Peyer's patch (tissue), 4 donors: ENCODE results near the gene GAK. TPM values are rescaled to one million over a fixed set of nuclear protein-coding genes. Genes with fewer than 3 reads are reported as not detected.

ENCODE experiments used
- DNase-seq, 3 donors: peaks; one replicate each; pipeline ENCODE4 v3.0.0-alpha.2; 2017 to 2019
- H3K27ac ChIP-seq, 4 donors: fragments of 200-600 bp; sonication (generic); one replicate each; pipeline ENCODE4 v1.5.1; 2016 to 2019
- H3K27me3 ChIP-seq, 2 donors: fragments of 200-600 bp; sonication (generic); one replicate each; pipeline ENCODE4 v1.5.1; 2019
- H3K36me3 ChIP-seq, 3 donors: fragments of 200-600 bp; sonication (generic); one replicate each; pipeline ENCODE4 v1.5.1; 2016 to 2019
- H3K4me1 ChIP-seq, 4 donors: fragments of 200-600 bp; sonication (generic); one replicate each; pipeline ENCODE4 v1.5.1; 2016 to 2019
- H3K4me3 ChIP-seq, 4 donors: fragments of 200-600 bp; sonication (generic); 1 replicate in 3 of 4; 2 replicates in 1 of 4; pipeline ENCODE4 v1.5.1; 2016 to 2019; ENCODE audit warnings: mild to moderate bottlenecking in 1 of 4
- H3K9me3 ChIP-seq, 4 donors: fragments of 200-600 bp; sonication (generic); one replicate each; pipeline ENCODE4 v1.5.1; 2016 to 2019; ENCODE audit warnings: mild to moderate bottlenecking in 1 of 4
- POLR2A ChIP-seq, 2 donors: fragments of 450-650 bp; IDR thresholded peaks; one replicate each; pipeline ENCODE4 v1.5.1; 2017; ENCODE audit warnings: antibody characterized with exemption in 2 of 2, mild to moderate bottlenecking in 2 of 2, moderate library complexity in 2 of 2
- total RNA-seq, 4 donors: library from RNA; depleted of rRNA; stranded (reverse); fragments of >200 nt; gene quantifications; one replicate each; pipeline ENCODE4 v1.1.0, GENCODE V29; 2016
- TF ChIP-seq, protein P1 (sequence below), 6 experiments: fragments of 450-650 bp in 4 of 6; fragments of 200-600 bp in 2 of 6; sonication (generic) in 1 of 6; IDR thresholded peaks; one replicate each; pipeline ENCODE4 v1.5.1; 2017 to 2019; ENCODE audit warnings: antibody characterized with exemption in 6 of 6, mild to moderate bottlenecking in 3 of 6, moderate library complexity in 1 of 6

GAK gene
- total RNA-seq, 4 donors from 2014 or later: 248 to 362 (median 351) TPM

DNA sequence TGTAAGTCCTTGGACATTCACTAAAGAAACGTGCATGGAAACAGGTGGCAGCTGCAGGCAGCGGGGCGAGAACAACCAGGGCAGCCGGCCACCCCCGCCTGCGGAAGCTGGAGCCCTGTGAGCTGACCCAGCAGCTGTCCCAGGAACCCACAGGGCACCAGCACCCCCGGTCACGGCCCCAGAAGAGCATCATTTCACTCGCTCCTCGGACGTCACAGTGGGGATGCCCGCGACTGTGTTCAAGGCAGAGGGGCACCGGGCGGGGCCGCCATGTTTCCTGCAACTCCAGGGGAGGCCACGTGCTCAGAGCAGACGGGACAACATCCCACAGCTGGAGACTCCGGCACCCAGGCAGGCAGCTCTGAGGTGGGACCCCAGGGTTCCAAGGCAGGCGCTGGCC is 61.2 kb downstream of the GAK start:
- peaks cover 0 to 93% (median 0%) of the 10 kb centered on the region in 3 donors for H3K36me3 ChIP-seq
- H3K4me1 ChIP-seq: no peaks in the 10 kb centered on the region
- no peaks in the 10 kb centered on the region for H3K9me3 ChIP-seq
- no peak for TF ChIP-seq POLR2A (IDR thresholded peaks at IDR 0.05)
- TF ChIP-seq, protein P1, sequence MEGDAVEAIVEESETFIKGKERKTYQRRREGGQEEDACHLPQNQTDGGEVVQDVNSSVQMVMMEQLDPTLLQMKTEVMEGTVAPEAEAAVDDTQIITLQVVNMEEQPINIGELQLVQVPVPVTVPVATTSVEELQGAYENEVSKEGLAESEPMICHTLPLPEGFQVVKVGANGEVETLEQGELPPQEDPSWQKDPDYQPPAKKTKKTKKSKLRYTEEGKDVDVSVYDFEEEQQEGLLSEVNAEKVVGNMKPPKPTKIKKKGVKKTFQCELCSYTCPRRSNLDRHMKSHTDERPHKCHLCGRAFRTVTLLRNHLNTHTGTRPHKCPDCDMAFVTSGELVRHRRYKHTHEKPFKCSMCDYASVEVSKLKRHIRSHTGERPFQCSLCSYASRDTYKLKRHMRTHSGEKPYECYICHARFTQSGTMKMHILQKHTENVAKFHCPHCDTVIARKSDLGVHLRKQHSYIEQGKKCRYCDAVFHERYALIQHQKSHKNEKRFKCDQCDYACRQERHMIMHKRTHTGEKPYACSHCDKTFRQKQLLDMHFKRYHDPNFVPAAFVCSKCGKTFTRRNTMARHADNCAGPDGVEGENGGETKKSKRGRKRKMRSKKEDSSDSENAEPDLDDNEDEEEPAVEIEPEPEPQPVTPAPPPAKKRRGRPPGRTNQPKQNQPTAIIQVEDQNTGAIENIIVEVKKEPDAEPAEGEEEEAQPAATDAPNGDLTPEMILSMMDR (IDR thresholded peaks at IDR 0.05): no peak
- H3K27me3 ChIP-seq: no peaks in the 10 kb centered on the region
- no peak for DNase-seq
- no peak overlapping the region for H3K4me3 ChIP-seq
- no peak overlapping the region for H3K27ac ChIP-seq

GRCh38 chr4:869776-870175 is 62.3 kb downstream of the GAK start:
- H3K9me3 ChIP-seq: no peaks in the 10 kb centered on the region
- H3K27me3 ChIP-seq: no peaks in the 10 kb centered on the region
- DNase-seq: no peak
- H3K36me3 ChIP-seq: peaks cover 0 to 93% (median 0%) of the 10 kb centered on the region in 3 donors
- TF ChIP-seq, protein P1 (IDR thresholded peaks at IDR 0.05): no peak
- no peak for TF ChIP-seq POLR2A (IDR thresholded peaks at IDR 0.05)
- no peaks in the 10 kb centered on the region for H3K4me1 ChIP-seq
- H3K4me3 ChIP-seq: no peak overlapping the region
- no peak overlapping the region for H3K27ac ChIP-seq

- TF ChIP-seq POLR2A (IDR thresholded peaks at IDR 0.05): no peak
- TF ChIP-seq, protein P1 (IDR thresholded peaks at IDR 0.05): no peak
- Histone ChIP-seq H3K27me3 (no peaks in the 10 kb centered on the region), H3K36me3 (peaks cover 0 to 93% (median 0%) of the 10 kb centered on the region in 3 donors)
These were observed 63.7 kb downstream of the GAK start for GRCh38 chr4:868421-868820.

GRCh38 chr4:867526-868250 is 64.4 kb downstream of the GAK start:
- Histone ChIP-seq H3K27ac (no peak overlapping the region), H3K36me3 (peaks cover 0 to 93% (median 0%) of the 10 kb centered on the region in 3 donors), H3K4me3 (no peak overlapping the region), H3K4me1 (no peaks in the 10 kb centered on the region), H3K9me3 (no peaks in the 10 kb centered on the region), H3K27me3 (no peaks in the 10 kb centered on the region)
- TF ChIP-seq, protein P1 (IDR thresholded peaks at IDR 0.05): no peak
- TF ChIP-seq POLR2A (IDR thresholded peaks at IDR 0.05): no peak
- no peak for DNase-seq

More at GRCh38 chr4:868421-868820, 63.7 kb downstream of the GAK start:
- DNase-seq: no peak
- H3K27ac ChIP-seq: no peak overlapping the region
- no peaks in the 10 kb centered on the region for H3K9me3 ChIP-seq
- no peak overlapping the region for H3K4me3 ChIP-seq
- H3K4me1 ChIP-seq: no peaks in the 10 kb centered on the region

- H3K4me1 ChIP-seq: no peaks in the 10 kb centered on the region
- no peak for TF ChIP-seq POLR2A (IDR thresholded peaks at IDR 0.05)
- TF ChIP-seq, protein P1 (IDR thresholded peaks at IDR 0.05): no peak
- peaks cover 0 to 93% (median 0%) of the 10 kb centered on the region in 3 donors for H3K36me3 ChIP-seq
- no peak overlapping the region for H3K4me3 ChIP-seq
- no peaks in the 10 kb centered on the region for H3K9me3 ChIP-seq
- no peak overlapping the region for H3K27ac ChIP-seq
- no peak for DNase-seq
- H3K27me3 ChIP-seq: no peaks in the 10 kb centered on the region
These were observed 65.2 kb downstream of the GAK start for GRCh38 chr4:866761-867390.
